HG03103 (cell line): Measurements from ENCODE around the gene DCTN1.
"Not testable (repeated sequence)": the region's sequence is repeated elsewhere in the genome, so short reads cannot be mapped to it uniquely, and the experiment has no call there.

ENCODE experiments used
- ATAC-seq: cut with Tn5 transposase; IDR thresholded peaks from one replicate; pipeline ENCODE4 v1.9.1; 2021; ENCODE audit warnings: low read depth; ENCODE audit not compliant: unreplicated experiment

The DCTN1 gene

GRCh38 chr2:74379851-74380789, at the start of gene DCTN1:
Gene DCTN1, minus strand, starts transcription at chr2:74380311. Its CDS starts 274 bp downstream, at chr2:74380037.
- ATAC-seq = no peak

- no peak for ATAC-seq
These were observed 48.6 kb upstream of the DCTN1 start for GRCh38 chr2:74428675-74429074.

DNA sequence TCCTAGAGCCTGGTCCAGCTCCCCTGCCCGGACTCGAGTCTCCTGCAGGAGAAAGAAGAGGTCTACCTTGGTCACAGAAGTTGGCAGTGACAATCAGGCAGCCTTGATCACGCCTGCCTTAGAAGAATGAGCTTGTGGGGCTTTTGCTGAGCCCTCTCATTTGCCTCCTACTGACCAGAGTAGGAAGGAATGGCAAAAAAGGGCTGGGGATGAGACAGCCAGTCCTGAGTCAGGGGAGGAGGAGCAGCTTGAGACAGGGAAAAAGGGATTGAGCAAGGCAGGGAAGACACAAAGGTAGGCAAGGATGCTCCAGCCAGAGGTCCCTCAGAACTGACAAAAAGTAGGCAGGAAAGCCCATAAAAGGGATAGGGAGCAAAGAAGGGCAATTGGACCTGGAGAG, 47.4 kb upstream of the DCTN1 start:
- ATAC-seq = no peak

DNA sequence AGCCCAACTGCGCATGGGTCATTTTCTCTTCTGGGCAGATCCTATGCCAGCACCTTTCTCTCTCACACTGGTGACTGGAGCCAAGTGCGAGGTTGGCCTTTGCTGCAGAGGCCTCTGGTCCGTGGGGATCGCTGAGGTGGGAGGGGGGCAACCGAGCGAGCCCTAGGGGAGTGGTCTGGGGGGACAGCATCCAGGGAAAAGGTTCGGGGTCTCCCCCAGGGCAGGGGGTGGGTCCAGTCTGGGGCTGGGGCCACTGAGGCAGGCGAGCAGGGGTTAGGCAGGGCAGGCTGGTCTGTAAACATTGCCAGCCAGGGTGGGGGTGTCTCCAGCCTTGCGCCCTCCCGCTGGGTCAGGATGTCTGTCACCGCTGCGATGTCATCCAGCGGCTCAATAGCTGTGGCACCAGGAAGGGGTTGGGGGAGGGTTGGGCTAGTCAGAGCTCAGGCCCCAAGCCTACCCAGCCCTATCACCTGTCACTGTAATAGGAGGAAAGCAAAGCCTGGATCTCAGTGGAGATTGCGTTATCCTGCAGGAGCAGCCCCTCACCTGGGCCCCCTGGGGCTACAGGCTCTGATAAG, 46.2 kb upstream of the DCTN1 start:
- ATAC-seq = no peak

GRCh38 chr2:74425523-74425922, 45.4 kb upstream of the DCTN1 start:
- ATAC-seq = no peak

GRCh38 chr2:74424995-74425406, 44.9 kb upstream of the DCTN1 start:
- ATAC-seq = no peak

GRCh38 chr2:74424139-74424992, 44.3 kb upstream of the DCTN1 start:
- no peak for ATAC-seq

DNA sequence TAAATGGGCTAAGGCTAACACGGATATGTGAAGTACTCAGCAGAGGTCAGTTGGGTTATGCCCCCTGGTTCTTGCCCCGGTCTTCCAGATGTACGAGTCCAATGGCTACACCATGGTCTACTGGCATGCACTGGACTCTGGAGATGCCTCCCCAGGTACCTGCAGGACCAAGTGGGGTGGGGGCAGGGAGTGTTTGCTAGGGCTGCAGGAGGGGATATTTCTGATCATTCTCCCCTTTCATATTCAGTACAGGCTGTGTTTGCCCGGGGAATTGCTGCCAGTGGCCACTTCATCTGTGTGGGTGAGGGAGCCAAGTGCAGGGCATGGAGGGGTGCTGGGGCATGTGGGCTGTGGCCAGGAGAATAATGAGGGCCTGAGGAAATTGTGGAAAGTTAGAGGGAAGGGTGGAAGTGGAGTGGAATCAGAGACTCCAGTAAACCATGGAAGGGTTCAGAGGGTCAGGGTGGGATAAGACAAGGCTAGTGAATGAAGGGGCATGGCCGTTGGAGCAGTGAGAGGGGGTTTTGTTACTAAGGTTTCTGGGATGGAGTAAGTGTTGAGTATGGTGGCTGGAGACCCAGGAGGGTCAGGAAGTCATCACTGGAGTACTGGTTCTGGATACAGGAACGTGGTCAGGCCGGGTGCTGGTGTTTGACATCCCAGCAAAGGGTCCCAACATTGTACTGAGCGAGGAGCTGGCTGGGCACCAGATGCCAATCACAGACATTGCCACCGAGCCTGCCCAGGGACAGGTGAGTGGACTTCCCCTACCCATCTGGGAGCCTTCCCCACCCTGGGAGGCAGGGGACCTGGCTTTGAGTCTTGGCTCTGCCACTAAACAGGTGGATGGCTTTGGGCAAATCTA, 43.4 kb upstream of the DCTN1 start:
- ATAC-seq = no peak

DNA sequence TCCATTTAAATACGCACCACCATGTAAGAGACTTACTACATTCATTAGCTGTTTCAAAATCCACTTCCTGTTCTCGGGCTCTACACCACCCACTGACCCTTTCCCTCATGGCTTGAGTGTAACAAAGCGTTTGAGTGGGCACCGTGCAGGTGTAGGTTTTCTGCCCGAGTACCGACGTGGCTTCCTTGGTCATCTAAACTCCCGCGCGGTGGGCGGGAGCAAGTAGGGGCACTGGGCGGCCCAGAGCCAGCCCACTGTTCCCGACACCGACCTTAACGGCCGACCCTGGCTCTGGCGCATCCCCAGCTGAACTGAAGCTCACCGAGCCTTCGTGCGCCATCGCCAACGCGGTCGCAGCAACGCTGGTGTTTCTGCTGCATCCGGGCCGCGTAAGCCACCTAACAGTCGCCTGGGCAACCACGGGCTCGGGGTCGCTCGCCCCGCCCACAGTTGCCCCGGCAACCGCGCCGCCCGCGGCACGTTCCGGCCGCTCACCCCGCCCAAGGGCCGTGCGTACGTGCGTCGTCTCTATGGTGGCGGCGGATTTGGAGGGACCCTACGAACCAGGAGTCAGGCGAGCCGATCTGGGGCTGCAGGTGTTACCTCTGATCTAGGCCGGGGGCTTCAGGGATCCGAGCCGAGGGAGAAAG, 41.2 kb upstream of the DCTN1 start, which contains the start of the genes C2orf81 and WDR54:
Gene C2orf81 (minus strand): TSS at position 399 of the 650 bp plus-strand sequence. CDS start 59 bp downstream, at position 340.
Gene WDR54 (plus strand): TSS at position 510 of the 650 bp plus-strand sequence. CDS start 424 bp downstream, outside the sequence.
- ATAC-seq = peak; percentile 78

DNA sequence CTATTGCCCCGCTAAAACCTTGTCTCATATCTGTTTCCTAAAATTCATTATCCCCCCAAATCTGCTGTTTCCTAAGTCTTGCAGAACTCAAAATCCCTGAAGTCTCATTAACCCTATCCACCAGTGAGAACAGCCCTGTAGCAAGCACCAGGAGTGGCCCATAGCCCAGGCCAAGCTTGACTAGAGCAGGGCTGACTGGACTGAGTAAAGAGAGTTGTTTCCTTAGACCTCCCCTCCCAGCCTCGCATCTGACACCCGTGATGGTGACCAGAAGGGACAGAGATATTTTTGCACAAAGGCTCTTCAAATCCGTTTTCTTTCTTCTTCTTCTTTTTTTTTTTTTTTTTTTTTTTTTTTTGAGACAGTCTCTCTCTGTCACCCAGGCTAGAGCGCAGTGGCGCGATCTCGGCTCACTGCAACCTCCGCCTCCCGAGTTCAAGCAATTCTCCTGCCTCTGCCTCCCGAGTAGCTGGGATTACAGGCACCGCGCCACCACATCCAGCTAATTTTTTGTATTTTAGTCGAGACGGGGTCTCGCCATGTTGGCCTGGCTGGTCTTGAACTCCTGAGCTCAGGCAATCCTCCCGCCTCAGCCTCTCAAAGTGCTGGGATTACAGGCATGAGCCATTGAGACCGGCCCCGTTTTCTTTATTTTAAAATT, 40.5 kb upstream of the DCTN1 start:
- not testable (repeated sequence) for ATAC-seq

DNA sequence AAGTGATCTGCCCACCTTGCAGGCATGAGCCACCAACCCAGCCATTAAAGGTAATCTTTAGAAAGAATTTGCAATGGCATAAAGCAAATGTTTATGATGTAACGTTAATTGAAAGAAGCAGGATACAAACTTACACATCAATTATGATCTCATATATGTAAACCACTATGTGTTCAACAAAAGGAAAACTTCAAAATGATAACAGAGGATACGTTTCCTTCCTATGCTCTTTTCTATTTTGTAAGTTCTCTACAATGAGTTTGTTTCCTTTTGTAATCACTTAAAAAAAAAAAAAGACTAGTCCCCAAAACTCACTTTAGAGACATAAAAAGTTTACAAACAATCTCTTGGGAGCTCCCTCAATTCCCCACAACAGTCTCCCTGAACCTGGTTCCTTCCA, 39.9 kb upstream of the DCTN1 start:
- no peak for ATAC-seq

DNA sequence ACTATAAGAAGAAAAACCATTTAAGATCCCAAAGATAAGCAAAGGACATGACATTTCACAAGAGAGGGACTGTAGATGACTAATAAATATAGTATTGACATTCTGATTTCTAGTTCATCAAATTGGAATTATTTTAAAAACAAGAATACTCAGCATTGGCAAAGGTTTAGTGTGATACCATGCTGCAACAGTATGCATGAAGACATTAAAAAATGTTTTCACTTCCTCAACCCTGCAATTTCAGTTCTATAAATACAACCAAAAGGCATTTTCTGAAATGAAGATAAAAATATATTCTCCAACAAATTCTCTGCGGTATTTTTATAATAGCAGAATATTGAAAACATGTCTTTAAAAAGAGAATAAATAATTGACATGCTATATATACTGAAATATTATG, 39.2 kb upstream of the DCTN1 start:
- no peak for ATAC-seq

GRCh38 chr2:74418312-74418711, 38.2 kb upstream of the DCTN1 start:
- no peak for ATAC-seq

DNA sequence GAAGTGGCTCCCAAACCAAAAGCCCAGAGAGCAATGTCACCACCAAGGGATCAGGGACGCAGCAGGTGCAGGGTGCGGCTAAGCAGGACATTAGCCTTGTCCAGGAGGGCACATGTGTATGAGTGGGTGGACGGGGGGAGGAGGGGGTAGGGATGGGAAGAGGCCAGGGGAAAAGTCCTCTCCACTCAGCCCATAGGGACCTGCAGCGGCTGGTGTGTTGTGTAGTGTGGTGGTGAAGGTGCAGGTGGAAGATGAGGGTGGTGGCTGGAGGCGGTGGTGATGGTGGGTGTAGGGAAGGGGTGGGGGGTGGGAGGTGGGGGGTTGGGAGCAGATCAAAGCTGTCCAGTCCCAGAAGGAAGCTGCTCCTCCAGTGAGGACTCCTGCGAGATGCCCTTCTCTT, 37.7 kb upstream of the DCTN1 start:
- no peak for ATAC-seq

DNA sequence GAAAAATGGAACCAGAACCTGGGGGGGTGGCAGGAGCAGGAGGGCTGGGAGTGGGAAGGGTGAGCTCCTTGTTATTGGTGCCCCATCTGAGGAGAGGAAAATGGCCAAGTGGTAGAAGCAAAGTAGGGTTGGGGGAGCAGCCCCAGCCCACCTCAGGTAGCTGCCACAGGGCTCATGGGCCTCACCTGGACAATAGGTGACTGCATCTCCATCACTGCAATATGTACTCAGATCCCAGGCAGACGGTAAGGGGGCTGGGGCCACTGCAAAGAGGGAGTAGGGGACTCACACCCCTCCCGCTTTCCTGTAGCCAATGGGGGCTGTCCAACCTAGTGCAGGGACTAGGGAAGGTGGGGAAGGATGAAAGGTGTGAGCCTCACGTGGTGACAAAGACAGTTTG, 37.1 kb upstream of the DCTN1 start:
- ATAC-seq = no peak

DNA sequence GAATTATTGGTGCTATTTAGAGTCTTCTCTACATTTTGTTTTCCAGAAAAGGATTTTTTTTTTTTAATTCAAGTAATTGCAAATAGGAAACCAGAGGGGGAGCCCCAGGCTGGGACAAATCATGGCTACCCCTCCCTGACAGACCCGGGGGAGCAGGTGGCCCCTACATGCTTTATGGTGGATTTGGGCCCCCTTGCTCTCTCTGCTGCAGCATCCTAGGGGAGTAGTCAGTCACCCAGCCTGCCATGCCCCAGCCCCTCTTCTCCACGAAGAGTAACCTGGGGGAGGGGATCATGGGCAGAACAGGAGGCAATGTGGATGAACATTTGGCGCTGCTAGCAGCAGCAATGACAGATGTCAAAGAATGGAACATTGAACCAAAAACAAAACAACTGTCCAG, 36.7 kb upstream of the DCTN1 start:
- no peak for ATAC-seq

DNA sequence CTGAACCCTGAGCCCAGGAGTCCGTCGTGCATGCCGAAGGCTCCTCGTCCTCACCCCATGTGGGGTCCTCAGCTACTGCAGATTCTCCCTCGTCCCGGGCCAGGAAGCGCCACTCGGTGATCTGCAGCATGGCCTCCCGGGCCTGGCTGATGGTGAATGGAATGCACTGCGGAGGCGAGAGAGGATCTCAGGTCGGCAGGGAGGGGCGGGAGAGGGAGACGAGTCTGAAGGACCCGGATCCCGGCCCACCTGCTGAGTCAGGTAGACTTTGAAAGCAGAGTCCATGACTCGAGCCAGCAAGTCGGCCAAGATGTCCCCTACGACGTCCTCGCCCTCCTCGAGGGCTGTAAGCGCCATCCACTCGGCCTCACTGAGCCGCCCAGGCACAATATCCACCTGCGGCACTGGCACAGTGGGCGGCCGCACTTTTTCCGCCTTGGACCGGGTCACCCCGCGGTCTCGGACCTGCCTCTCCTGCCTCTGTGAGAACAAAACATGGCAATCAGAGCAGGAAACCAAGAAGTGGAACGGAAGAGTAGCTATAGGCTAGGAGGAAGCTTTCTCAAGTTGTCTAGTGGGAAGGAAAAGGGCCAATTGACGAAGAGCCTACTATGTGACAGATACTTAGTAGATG, 35.8 kb upstream of the DCTN1 start:
- ATAC-seq = no peak
